RWPE2 (cell line): ENCODE data around the gene DRC7.
A peak's percentile ranks its signal among the peaks of the same experiment; 100 is the strongest.

Experiments used
- ATAC-seq: fragments of 200-7000 bp; cut with Tn5 transposase; 3 replicates; pipeline ENCODE4 v1.9.1; 2021; ENCODE audit warnings: low read depth
- DNase-seq: peaks from one replicate; pipeline ENCODE4 v3.0.0-alpha.2; 2020; ENCODE audit warnings: low spot score
- H3K27ac ChIP-seq: fragments of 450-650 bp; 2 replicates; pipeline ENCODE4 v1.5.1; 2017; ENCODE audit warnings: mild to moderate bottlenecking; ENCODE audit not compliant: poor library complexity, severe bottlenecking
- H3K27me3 ChIP-seq: fragments of 250-450 bp; sonication (Bioruptor Pico); 2 replicates; pipeline ENCODE4 v1.5.1; 2021; ENCODE audit warnings: mild to moderate bottlenecking, moderate library complexity; ENCODE audit not compliant: insufficient read depth, poor library complexity, severe bottlenecking
- H3K36me3 ChIP-seq: fragments of 250-450 bp; sonication (Bioruptor Pico); 2 replicates; pipeline ENCODE4 v1.5.1; 2020; ENCODE audit warnings: low read depth, mild to moderate bottlenecking, moderate library complexity
- H3K4me1 ChIP-seq: fragments of 250-450 bp; sonication (Bioruptor Pico); 2 replicates; pipeline ENCODE4 v1.5.1; 2021; ENCODE audit warnings: mild to moderate bottlenecking, moderate library complexity; ENCODE audit not compliant: insufficient read depth, poor library complexity, severe bottlenecking
- H3K4me3 ChIP-seq: fragments of 250-450 bp; sonication (Bioruptor Pico); 2 replicates; pipeline ENCODE4 v1.5.1; 2021; ENCODE audit warnings: mild to moderate bottlenecking, moderate library complexity; ENCODE audit not compliant: severe bottlenecking
- H3K9me3 ChIP-seq: fragments of 250-450 bp; sonication (Bioruptor Pico); 2 replicates; pipeline ENCODE4 v1.5.1; 2021; ENCODE audit warnings: mild to moderate bottlenecking, moderate library complexity; ENCODE audit not compliant: severe bottlenecking
- TF ChIP-seq, protein P1 (sequence below): fragments of 450-650 bp; IDR thresholded peaks from one replicate; pipeline ENCODE4 v1.5.1; 2017; ENCODE audit warnings: mild to moderate bottlenecking, moderate library complexity; ENCODE audit not compliant: poor library complexity, severe bottlenecking

DRC7 gene

DNA sequence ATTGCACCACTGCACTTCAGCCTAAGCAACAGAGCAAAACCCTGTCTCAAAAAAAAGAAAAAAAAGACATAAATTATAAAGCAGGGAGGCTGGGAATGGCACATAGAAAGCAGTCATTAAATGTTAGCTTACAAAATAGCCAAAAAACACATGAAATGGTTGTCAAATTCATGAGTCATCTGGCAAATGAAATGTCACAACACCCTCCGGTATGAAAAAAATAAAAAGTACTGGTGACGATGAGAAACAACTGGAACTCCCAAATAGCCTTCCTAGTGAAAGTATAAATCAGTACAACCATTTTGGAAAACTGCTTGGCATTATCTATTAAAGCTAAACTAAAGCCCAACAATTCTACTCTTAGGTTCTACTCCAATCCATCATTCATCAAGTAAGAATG is 37.4 kb downstream of the DRC7 start:
- ATAC-seq = no peak
- Histone ChIP-seq H3K4me3 (no peak overlapping the region), H3K9me3 (no peaks in the 10 kb centered on the region), H3K27me3 (no peaks in the 10 kb centered on the region), H3K27ac (no peak overlapping the region), H3K36me3 (peaks cover under 1% of the 10 kb centered on the region; the same call in 1 of the 2 replicates), H3K4me1 (no peaks in the 10 kb centered on the region)
- DNase-seq = no peak
- TF ChIP-seq, protein P1, sequence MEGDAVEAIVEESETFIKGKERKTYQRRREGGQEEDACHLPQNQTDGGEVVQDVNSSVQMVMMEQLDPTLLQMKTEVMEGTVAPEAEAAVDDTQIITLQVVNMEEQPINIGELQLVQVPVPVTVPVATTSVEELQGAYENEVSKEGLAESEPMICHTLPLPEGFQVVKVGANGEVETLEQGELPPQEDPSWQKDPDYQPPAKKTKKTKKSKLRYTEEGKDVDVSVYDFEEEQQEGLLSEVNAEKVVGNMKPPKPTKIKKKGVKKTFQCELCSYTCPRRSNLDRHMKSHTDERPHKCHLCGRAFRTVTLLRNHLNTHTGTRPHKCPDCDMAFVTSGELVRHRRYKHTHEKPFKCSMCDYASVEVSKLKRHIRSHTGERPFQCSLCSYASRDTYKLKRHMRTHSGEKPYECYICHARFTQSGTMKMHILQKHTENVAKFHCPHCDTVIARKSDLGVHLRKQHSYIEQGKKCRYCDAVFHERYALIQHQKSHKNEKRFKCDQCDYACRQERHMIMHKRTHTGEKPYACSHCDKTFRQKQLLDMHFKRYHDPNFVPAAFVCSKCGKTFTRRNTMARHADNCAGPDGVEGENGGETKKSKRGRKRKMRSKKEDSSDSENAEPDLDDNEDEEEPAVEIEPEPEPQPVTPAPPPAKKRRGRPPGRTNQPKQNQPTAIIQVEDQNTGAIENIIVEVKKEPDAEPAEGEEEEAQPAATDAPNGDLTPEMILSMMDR = no peak

DNA sequence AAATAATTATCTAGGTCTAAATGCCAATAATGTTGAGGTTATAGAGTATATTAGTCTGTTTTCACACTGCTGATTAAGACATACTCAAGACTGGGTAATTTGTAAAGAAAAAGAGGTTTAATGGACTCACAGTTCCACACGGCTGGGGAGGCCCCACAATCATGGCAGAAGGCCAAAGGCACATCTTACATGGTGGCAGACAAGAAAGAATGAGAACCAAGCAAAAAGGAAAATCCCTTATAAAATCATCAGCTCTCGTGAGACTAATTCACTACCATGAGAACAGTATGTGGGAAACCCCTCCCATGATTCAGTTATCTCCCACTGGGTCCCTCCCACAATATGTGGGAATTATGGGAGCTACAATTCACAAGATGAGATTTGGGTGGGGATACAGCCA is 38.1 kb downstream of the DRC7 start:
- H3K27me3 ChIP-seq = no peaks in the 10 kb centered on the region

DNA sequence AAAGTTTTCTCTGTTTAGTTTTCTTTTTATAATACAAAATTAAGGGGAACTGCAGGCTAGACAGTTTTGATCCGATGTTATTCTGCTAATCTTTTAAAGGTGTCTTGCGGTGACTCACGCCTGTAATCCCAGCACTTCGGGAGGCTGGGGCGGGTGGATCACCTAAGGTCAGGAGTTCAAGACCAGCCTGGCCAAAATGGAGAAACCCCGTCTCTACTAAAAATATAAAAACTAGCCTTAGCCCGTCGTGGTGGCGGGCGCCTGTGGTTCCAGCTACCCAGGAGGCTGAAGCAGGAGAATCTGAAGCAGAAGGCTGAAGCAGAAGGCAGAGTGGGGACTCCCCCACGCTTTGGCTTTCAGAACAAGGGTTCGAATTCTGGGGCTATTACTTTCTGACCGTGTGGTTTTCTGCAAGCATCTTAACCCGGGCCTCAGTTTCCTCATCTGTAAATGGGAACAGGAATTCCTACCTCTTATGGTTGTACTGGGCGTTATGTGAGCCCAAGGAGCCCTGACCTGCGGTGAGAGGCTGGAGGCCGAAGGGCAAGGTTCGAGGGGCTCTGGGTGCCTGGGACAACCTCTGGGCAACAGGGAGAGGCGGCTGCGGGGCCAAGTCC is 39.8 kb downstream of the DRC7 start:
- no peaks in the 10 kb centered on the region for H3K9me3 ChIP-seq
- peak overlapping the region; percentile 74 for H3K4me3 ChIP-seq
- DNase-seq = peak; percentile 9
- ATAC-seq = no peak
- peaks cover 6% of the 10 kb centered on the region for H3K36me3 ChIP-seq
- no peaks in the 10 kb centered on the region for H3K4me1 ChIP-seq
- TF ChIP-seq, protein P1 = no peak
- peak overlapping the region; percentile 35 for H3K27ac ChIP-seq
- no peaks in the 10 kb centered on the region for H3K27me3 ChIP-seq

More for the DNA sequence above, 38.1 kb downstream of the DRC7 start:
- peaks cover 6% of the 10 kb centered on the region for H3K36me3 ChIP-seq
- H3K4me3 ChIP-seq = no peak overlapping the region
- H3K27ac ChIP-seq = no peak overlapping the region
- ATAC-seq (no peak), DNase-seq (no peak)
- no peaks in the 10 kb centered on the region for H3K4me1 ChIP-seq
- TF ChIP-seq, protein P1 = no peak
- H3K9me3 ChIP-seq = no peaks in the 10 kb centered on the region

DNA sequence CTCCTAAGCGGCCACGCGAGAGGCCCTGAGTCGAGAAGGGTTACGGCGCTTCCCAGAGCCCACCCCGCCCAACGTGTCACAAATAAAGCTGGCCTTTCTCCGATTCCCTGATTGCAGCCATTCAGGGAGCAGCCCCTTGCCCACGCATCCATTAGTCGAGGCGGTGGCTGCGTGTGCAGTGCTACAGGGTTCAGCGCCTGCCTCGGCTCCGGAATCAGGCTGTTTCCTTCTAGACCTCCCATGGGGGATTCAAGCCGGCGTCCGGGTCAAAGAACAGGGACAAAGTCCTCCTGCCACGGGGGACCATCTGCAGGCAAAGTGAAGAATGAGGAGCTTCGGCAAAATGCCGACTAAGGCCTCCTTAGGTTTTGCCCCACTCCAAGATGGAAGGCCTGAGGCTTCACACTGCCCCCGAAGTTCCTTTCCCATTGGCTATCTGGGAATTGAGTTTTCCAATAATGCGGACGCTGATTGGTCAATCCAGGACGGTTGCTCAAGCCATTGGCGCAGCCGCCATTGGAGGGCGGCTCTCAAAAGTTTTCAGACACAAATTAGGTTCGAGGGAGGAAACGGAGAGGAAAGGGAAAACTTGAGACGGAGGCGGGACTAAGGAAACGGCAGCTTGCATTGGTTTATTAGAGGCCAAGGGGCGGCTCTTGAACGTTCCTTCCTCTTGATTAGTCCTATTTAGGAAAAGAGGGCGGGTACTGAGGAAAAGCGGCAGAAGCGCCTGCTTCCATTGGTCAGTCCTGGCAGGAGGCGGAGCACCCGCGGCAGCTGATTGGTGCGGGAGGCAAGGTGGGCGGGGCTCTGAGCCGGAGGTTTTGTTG is 40.5 kb downstream of the DRC7 start:
- H3K27me3 ChIP-seq = no peaks in the 10 kb centered on the region
- peak overlapping the region; percentile 74 for H3K4me3 ChIP-seq
- peak; percentile 98 for DNase-seq
- no peaks in the 10 kb centered on the region for H3K9me3 ChIP-seq
- H3K4me1 ChIP-seq = no peaks in the 10 kb centered on the region
- peaks cover 6% of the 10 kb centered on the region for H3K36me3 ChIP-seq
- TF ChIP-seq, protein P1 = no peak
- peak; percentile 95 for ATAC-seq
- peak overlapping the region; percentile 35 for H3K27ac ChIP-seq
